Measurements from ENCODE around the gene TPPP2.

Gene TPPP2

GRCh38 chr14:21015312-21015711 is 14.7 kb upstream of the TPPP2 start:
- Histone ChIP-seq H3K27ac (ENCODE audit: insufficient read depth, low read length, poor library complexity, severe bottlenecking) (no peak overlapping the region), H3K9me3 (ENCODE audit: control insufficient read depth, low read length) (no peaks in the 10 kb centered on the region), H3K36me3 (ENCODE audit: control insufficient read depth, insufficient read depth, low read length) (peaks cover 6% of the 10 kb centered on the region), H3K27me3 (replicated peaks; ENCODE audit: control insufficient read depth, insufficient read depth, low read length, poor library complexity, severe bottlenecking) (no peaks in the 10 kb centered on the region), H3K4me3 (ENCODE audit: insufficient read depth, low read depth, low read length, poor library complexity, severe bottlenecking) (no peak overlapping the region), H3K4me1 (ENCODE audit: control insufficient read depth, insufficient read depth, low read length, poor library complexity, severe bottlenecking) (no peaks in the 10 kb centered on the region)
- DNase-seq: no peak

GRCh38 chr14:21016413-21017190 is 13.4 kb upstream of the TPPP2 start:
- H3K27me3 ChIP-seq (replicated peaks; ENCODE audit: control insufficient read depth, insufficient read depth, low read length, poor library complexity, severe bottlenecking): no peaks in the 10 kb centered on the region
- peaks cover 6% of the 10 kb centered on the region for H3K36me3 ChIP-seq (ENCODE audit: control insufficient read depth, insufficient read depth, low read length)
- no peak overlapping the region for H3K4me3 ChIP-seq (ENCODE audit: insufficient read depth, low read depth, low read length, poor library complexity, severe bottlenecking)
- no peaks in the 10 kb centered on the region for H3K4me1 ChIP-seq (ENCODE audit: control insufficient read depth, insufficient read depth, low read length, poor library complexity, severe bottlenecking)
- H3K27ac ChIP-seq (ENCODE audit: insufficient read depth, low read length, poor library complexity, severe bottlenecking): no peak overlapping the region
- no peaks in the 10 kb centered on the region for H3K9me3 ChIP-seq (ENCODE audit: control insufficient read depth, low read length)
- no peak for DNase-seq

- Histone ChIP-seq H3K27me3 (replicated peaks; ENCODE audit: control insufficient read depth, insufficient read depth, low read length, poor library complexity, severe bottlenecking) (no peaks in the 10 kb centered on the region), H3K9me3 (ENCODE audit: control insufficient read depth, low read length) (no peaks in the 10 kb centered on the region), H3K27ac (ENCODE audit: insufficient read depth, low read length, poor library complexity, severe bottlenecking) (no peak overlapping the region), H3K4me3 (ENCODE audit: insufficient read depth, low read depth, low read length, poor library complexity, severe bottlenecking) (no peak overlapping the region), H3K4me1 (ENCODE audit: control insufficient read depth, insufficient read depth, low read length, poor library complexity, severe bottlenecking) (no peaks in the 10 kb centered on the region), H3K36me3 (ENCODE audit: control insufficient read depth, insufficient read depth, low read length) (peaks cover 6% of the 10 kb centered on the region)
- DNase-seq: no peak
Observed at GRCh38 chr14:21017528-21018245, 12.3 kb upstream of the TPPP2 start.

GRCh38 chr14:21018286-21018685 is 11.7 kb upstream of the TPPP2 start:
- Histone ChIP-seq H3K4me3 (ENCODE audit: insufficient read depth, low read depth, low read length, poor library complexity, severe bottlenecking) (no peak overlapping the region), H3K27me3 (replicated peaks; ENCODE audit: control insufficient read depth, insufficient read depth, low read length, poor library complexity, severe bottlenecking) (no peaks in the 10 kb centered on the region), H3K27ac (ENCODE audit: insufficient read depth, low read length, poor library complexity, severe bottlenecking) (no peak overlapping the region), H3K4me1 (ENCODE audit: control insufficient read depth, insufficient read depth, low read length, poor library complexity, severe bottlenecking) (no peaks in the 10 kb centered on the region), H3K36me3 (ENCODE audit: control insufficient read depth, insufficient read depth, low read length) (peaks cover 6% of the 10 kb centered on the region), H3K9me3 (ENCODE audit: control insufficient read depth, low read length) (no peaks in the 10 kb centered on the region)
- no peak for DNase-seq

GRCh38 chr14:21018781-21019180 is 11.2 kb upstream of the TPPP2 start:
- Histone ChIP-seq H3K27ac (ENCODE audit: insufficient read depth, low read length, poor library complexity, severe bottlenecking) (no peak overlapping the region), H3K27me3 (replicated peaks; ENCODE audit: control insufficient read depth, insufficient read depth, low read length, poor library complexity, severe bottlenecking) (no peaks in the 10 kb centered on the region), H3K9me3 (ENCODE audit: control insufficient read depth, low read length) (no peaks in the 10 kb centered on the region), H3K36me3 (ENCODE audit: control insufficient read depth, insufficient read depth, low read length) (peaks cover 6% of the 10 kb centered on the region), H3K4me3 (ENCODE audit: insufficient read depth, low read depth, low read length, poor library complexity, severe bottlenecking) (no peak overlapping the region), H3K4me1 (ENCODE audit: control insufficient read depth, insufficient read depth, low read length, poor library complexity, severe bottlenecking) (peaks cover 3% of the 10 kb centered on the region)
- no peak for DNase-seq

GRCh38 chr14:21019366-21019765 is 10.7 kb upstream of the TPPP2 start:
- Histone ChIP-seq H3K27ac (ENCODE audit: insufficient read depth, low read length, poor library complexity, severe bottlenecking) (no peak overlapping the region), H3K4me1 (ENCODE audit: control insufficient read depth, insufficient read depth, low read length, poor library complexity, severe bottlenecking) (peaks cover 9% of the 10 kb centered on the region), H3K9me3 (ENCODE audit: control insufficient read depth, low read length) (no peaks in the 10 kb centered on the region), H3K4me3 (ENCODE audit: insufficient read depth, low read depth, low read length, poor library complexity, severe bottlenecking) (no peak overlapping the region), H3K36me3 (ENCODE audit: control insufficient read depth, insufficient read depth, low read length) (peaks cover 6% of the 10 kb centered on the region), H3K27me3 (replicated peaks; ENCODE audit: control insufficient read depth, insufficient read depth, low read length, poor library complexity, severe bottlenecking) (no peaks in the 10 kb centered on the region)
- DNase-seq: no peak

- Histone ChIP-seq H3K9me3 (ENCODE audit: control insufficient read depth, low read length) (no peaks in the 10 kb centered on the region), H3K27me3 (replicated peaks; ENCODE audit: control insufficient read depth, insufficient read depth, low read length, poor library complexity, severe bottlenecking) (no peaks in the 10 kb centered on the region), H3K27ac (ENCODE audit: insufficient read depth, low read length, poor library complexity, severe bottlenecking) (no peak overlapping the region), H3K36me3 (ENCODE audit: control insufficient read depth, insufficient read depth, low read length) (peaks cover 6% of the 10 kb centered on the region), H3K4me3 (ENCODE audit: insufficient read depth, low read depth, low read length, poor library complexity, severe bottlenecking) (no peak overlapping the region), H3K4me1 (ENCODE audit: control insufficient read depth, insufficient read depth, low read length, poor library complexity, severe bottlenecking) (peaks cover 18% of the 10 kb centered on the region)
- no peak for DNase-seq
Observed at GRCh38 chr14:21020977-21021545, 9.0 kb upstream of the TPPP2 start.

- Histone ChIP-seq H3K4me3 (ENCODE audit: insufficient read depth, low read depth, low read length, poor library complexity, severe bottlenecking) (no peak overlapping the region), H3K4me1 (ENCODE audit: control insufficient read depth, insufficient read depth, low read length, poor library complexity, severe bottlenecking) (peaks cover 18% of the 10 kb centered on the region), H3K27ac (ENCODE audit: insufficient read depth, low read length, poor library complexity, severe bottlenecking) (no peak overlapping the region), H3K27me3 (replicated peaks; ENCODE audit: control insufficient read depth, insufficient read depth, low read length, poor library complexity, severe bottlenecking) (no peaks in the 10 kb centered on the region), H3K9me3 (ENCODE audit: control insufficient read depth, low read length) (no peaks in the 10 kb centered on the region), H3K36me3 (ENCODE audit: control insufficient read depth, insufficient read depth, low read length) (peaks cover 6% of the 10 kb centered on the region)
- no peak for DNase-seq
Observed at GRCh38 chr14:21022686-21023085, 7.3 kb upstream of the TPPP2 start.

GRCh38 chr14:21023174-21023573 is 6.8 kb upstream of the TPPP2 start:
- Histone ChIP-seq H3K4me1 (ENCODE audit: control insufficient read depth, insufficient read depth, low read length, poor library complexity, severe bottlenecking) (peaks cover 18% of the 10 kb centered on the region), H3K27ac (ENCODE audit: insufficient read depth, low read length, poor library complexity, severe bottlenecking) (no peak overlapping the region), H3K9me3 (ENCODE audit: control insufficient read depth, low read length) (no peaks in the 10 kb centered on the region), H3K4me3 (ENCODE audit: insufficient read depth, low read depth, low read length, poor library complexity, severe bottlenecking) (no peak overlapping the region), H3K36me3 (ENCODE audit: control insufficient read depth, insufficient read depth, low read length) (peaks cover 6% of the 10 kb centered on the region), H3K27me3 (replicated peaks; ENCODE audit: control insufficient read depth, insufficient read depth, low read length, poor library complexity, severe bottlenecking) (no peaks in the 10 kb centered on the region)
- DNase-seq: no peak
